ENCODE data around the gene C12orf56. TPM values are rescaled to one million over a fixed set of nuclear protein-coding genes. Genes with fewer than 3 reads are reported as not detected.
"Not testable (repeated sequence)": the region's sequence is repeated elsewhere in the genome, so short reads cannot be mapped to it uniquely, and the experiment has no call there.

Gene C12orf56
- polyA plus RNA-seq, 1 experiment = 0.22 TPM

DNA sequence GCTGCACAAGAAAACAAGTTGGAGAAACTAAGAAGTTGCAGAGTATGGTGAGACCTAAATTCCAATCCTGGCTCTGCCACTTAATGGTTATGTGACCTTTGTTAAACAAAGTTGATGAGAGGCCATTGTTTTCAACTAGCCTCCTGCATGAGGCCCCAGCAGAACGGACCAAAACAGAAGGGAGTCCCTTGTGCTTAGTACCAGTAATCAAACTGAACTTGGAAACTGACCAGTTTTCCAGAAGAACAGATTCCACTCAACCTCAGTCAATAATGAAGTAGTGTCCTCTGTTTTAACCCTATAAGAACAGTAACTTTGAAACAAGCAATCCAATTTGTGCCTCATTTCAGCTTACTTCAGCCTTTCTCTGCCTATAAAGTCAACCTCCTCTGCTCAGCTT lies 69.9 kb downstream of the C12orf56 start:
- ChIA-PET POLR2A (no interaction called here), CTCF (no interaction called here)
- Histone ChIP-seq H3K27me3 (ENCODE audit: control insufficient read depth, insufficient read depth, low read length) (peaks cover 5% of the 10 kb centered on the region), H3K9me3 (ENCODE audit: control insufficient read depth, insufficient read depth, low read length) (no peaks in the 10 kb centered on the region), H3K27ac (ENCODE audit: low read depth, low read length) (no peak overlapping the region), H3K4me3 (ENCODE audit: low read depth, low read length) (no peak overlapping the region)
- TF ChIP-seq, protein P1, sequence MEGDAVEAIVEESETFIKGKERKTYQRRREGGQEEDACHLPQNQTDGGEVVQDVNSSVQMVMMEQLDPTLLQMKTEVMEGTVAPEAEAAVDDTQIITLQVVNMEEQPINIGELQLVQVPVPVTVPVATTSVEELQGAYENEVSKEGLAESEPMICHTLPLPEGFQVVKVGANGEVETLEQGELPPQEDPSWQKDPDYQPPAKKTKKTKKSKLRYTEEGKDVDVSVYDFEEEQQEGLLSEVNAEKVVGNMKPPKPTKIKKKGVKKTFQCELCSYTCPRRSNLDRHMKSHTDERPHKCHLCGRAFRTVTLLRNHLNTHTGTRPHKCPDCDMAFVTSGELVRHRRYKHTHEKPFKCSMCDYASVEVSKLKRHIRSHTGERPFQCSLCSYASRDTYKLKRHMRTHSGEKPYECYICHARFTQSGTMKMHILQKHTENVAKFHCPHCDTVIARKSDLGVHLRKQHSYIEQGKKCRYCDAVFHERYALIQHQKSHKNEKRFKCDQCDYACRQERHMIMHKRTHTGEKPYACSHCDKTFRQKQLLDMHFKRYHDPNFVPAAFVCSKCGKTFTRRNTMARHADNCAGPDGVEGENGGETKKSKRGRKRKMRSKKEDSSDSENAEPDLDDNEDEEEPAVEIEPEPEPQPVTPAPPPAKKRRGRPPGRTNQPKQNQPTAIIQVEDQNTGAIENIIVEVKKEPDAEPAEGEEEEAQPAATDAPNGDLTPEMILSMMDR (IDR thresholded peaks at IDR 0.05; ENCODE audit: low read depth, low read length) = no peak
- DNase-seq (ENCODE audit: low read depth, low spot score) = no peak

DNA sequence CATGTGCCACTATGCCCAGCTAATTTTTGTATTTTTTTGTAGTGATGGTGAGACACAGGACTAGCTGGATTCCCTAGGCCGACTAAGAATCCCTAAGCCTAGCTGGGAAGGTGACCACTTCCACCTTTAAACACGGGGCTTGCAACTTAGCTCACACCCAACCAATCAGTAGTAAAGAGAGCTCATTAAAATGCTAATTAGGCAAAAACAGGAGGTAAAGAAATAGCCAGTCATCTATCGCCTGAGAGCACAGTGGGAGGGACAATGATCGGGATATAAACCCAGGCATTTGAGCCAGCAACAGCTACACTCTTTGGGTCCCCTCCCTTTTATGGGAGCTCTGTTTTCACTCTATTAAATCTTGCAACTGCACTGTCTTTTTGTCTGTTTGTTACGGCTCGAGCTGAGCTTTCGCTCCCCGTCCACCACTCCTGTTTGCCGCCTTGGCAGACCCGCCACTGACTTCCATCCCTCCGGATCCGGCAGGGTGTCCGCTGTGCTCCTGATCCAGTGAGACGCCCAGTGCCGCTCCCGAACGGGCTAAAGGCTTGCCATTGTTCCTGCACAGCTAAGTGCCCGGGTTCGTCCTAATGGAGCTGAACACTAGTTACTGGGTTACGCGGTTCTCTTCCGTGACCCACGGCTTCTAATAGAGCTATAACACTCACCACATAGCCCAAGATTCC lies 70.9 kb downstream of the C12orf56 start:
- DNase-seq (ENCODE audit: low read depth, low spot score); H3K4me3 ChIP-seq (ENCODE audit: low read depth, low read length); H3K27me3 ChIP-seq (ENCODE audit: control insufficient read depth, insufficient read depth, low read length); H3K9me3 ChIP-seq (ENCODE audit: control insufficient read depth, insufficient read depth, low read length); H3K27ac ChIP-seq (ENCODE audit: low read depth, low read length); POLR2A ChIA-PET: not testable (repeated sequence)
- CTCF ChIA-PET = interaction anchor here (0.5 kb wide), 1 partner anchor 1959 kb away, joined by 3 read pairs; no protein-coding TSS in a partner anchor

DNA sequence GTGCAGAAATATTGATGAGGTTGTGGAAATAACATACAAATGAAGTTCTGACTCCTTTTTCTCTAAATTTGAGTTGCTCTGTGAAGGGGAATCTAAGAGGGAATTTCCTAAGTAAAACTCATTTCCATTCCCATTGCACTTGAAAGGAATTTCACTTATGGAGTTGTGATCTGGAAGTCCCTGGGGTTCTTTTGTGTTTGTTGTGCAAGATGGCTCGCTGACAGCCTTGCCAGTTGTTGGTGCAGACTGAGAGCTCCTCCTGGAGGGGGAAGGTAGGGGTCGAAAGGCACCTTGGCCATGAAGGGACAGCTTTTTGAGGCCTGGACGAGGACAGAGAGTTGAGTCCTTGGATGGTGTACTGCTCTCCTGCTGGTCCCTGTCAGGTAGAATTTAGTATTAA lies 72.0 kb downstream of the C12orf56 start:
- CTCF ChIA-PET = no interaction called here
- Histone ChIP-seq H3K9me3 (ENCODE audit: control insufficient read depth, insufficient read depth, low read length) (no peaks in the 10 kb centered on the region), H3K4me3 (ENCODE audit: low read depth, low read length) (no peak overlapping the region), H3K27me3 (ENCODE audit: control insufficient read depth, insufficient read depth, low read length) (no peaks in the 10 kb centered on the region), H3K27ac (ENCODE audit: low read depth, low read length) (no peak overlapping the region)
- DNase-seq (ENCODE audit: low read depth, low spot score) = no peak
- POLR2A ChIA-PET = no interaction called here
- TF ChIP-seq, protein P1 (IDR thresholded peaks at IDR 0.05; ENCODE audit: low read depth, low read length) = no peak

DNA sequence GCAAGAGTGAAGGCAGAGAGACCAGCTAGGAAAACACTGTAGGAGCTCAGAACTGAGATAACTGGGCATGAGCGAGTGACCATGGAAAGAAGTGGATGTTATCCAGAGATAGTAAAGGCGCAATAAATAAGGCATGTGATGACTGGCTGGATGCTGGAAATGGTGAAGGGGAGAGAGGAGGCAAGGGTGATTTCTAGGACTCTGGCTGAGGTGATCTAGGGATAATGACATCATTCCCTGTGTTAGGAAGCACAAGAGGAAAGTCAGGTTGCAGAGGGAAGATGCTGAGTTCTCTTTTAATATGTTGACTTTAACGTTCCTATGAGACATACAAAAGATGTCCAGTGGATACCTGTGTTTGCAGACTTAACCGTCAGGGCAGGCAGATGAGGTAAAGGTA lies 78.7 kb downstream of the C12orf56 start:
- ChIA-PET POLR2A (no interaction called here), CTCF (no interaction called here)
- Histone ChIP-seq H3K27me3 (ENCODE audit: control insufficient read depth, insufficient read depth, low read length) (no peaks in the 10 kb centered on the region), H3K27ac (ENCODE audit: low read depth, low read length) (no peak overlapping the region), H3K4me3 (ENCODE audit: low read depth, low read length) (no peak overlapping the region), H3K9me3 (ENCODE audit: control insufficient read depth, insufficient read depth, low read length) (no peaks in the 10 kb centered on the region)
- TF ChIP-seq, protein P1 (IDR thresholded peaks at IDR 0.05; ENCODE audit: low read depth, low read length) = no peak
- DNase-seq (ENCODE audit: low read depth, low spot score) = no peak

DNA sequence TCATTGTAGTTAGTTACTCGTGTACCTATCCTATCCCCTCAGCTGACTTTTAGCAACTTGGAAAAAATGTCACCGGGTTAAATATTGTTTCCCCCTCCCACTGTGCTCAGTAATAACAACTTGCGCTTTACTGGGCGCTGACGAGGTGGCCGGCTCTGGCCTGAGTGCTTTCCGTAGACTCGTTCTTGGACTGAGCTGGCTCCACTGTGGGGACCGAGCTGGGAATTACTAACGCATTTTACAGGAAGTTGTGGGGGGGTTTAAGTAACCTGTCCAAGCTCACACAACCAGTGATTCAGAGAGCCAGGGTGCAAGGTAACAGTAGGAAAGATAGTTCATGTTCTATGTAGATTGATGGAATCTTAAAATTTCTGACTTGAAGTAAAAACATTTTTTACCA lies 86.0 kb downstream of the C12orf56 start:
- H3K4me3 ChIP-seq (ENCODE audit: low read depth, low read length) = no peak overlapping the region
- H3K27me3 ChIP-seq (ENCODE audit: control insufficient read depth, insufficient read depth, low read length) = peaks cover 6% of the 10 kb centered on the region
- TF ChIP-seq, protein P1 (IDR thresholded peaks at IDR 0.05; ENCODE audit: low read depth, low read length) = no peak
- DNase-seq (ENCODE audit: low read depth, low spot score) = no peak
- ChIA-PET CTCF (no interaction called here), POLR2A (no interaction called here)
- H3K9me3 ChIP-seq (ENCODE audit: control insufficient read depth, insufficient read depth, low read length) = no peaks in the 10 kb centered on the region
- no peak overlapping the region for H3K27ac ChIP-seq (ENCODE audit: low read depth, low read length)

All from AG04450 (cell line).